K562 (cell line): ENCODE results near the gene ARHGAP32. TPM values are rescaled to one million over a fixed set of nuclear protein-coding genes. Genes with fewer than 3 reads are reported as not detected.

ENCODE experiments used
- ASH1L ChIP-seq: fragments of 450-650 bp; IDR thresholded peaks from 2 replicates; pipeline ENCODE4 v1.6.1; 2018; ENCODE audit warnings: borderline replicate concordance, mild to moderate bottlenecking, low read depth; ENCODE audit not compliant: partially characterized antibody
- RAD21 ChIP-seq, 2 experiments: fragments of 250-450 bp in 1 of 2; fragments of 450-650 bp in 1 of 2; sonication (Bioruptor Pico) in 1 of 2; formaldehyde crosslinking in 1 of 2; IDR thresholded peaks in 1 of 2; conservative IDR thresholded peaks in 1 of 2; 2 replicates each; pipeline versions ENCODE4 v1.4.0 to v1.8.0; 2020 to 2022; ENCODE audit warnings: mild to moderate bottlenecking in 2 of 2, moderate library complexity in 1 of 2
- ZNF224 ChIP-seq: sonication (generic); formaldehyde crosslinking; IDR thresholded peaks from 2 replicates; pipeline ENCODE4 v1.8.0; 2022; ENCODE audit warnings: mild to moderate bottlenecking, missing genetic modification reagents
- ZNF717 ChIP-seq: fragments of 250-450 bp; sonication (Bioruptor Pico); IDR thresholded peaks from 2 replicates; pipeline ENCODE4 v1.5.0; 2021
- polyA plus RNA-seq, 8 experiments: library from polyadenylated mRNA; depleted of rRNA in 4 of 8; stranded (reverse) in 5 of 8; unstranded in 3 of 8; fragments of >200 nt; fragmentation: Nextera tagmentation in 2 of 8; fragmentation: Illumina TruSeq in 1 of 8; extraction: Ambion mirVana in 2 of 8; extraction: Trizol in 1 of 8; gene quantifications; 2 replicates each; pipeline versions ENCODE4 v1.2.1 to v1.2.3, GENCODE V29; 2011 to 2014; ENCODE audit warnings: inconsistent platforms in 1 of 8, missing spikeins in 1 of 8
- total RNA-seq, 7 experiments: library from RNA; depleted of rRNA in 6 of 7; stranded (reverse); fragments of >200 nt in 6 of 7; fragmentation: Illumina TruSeq in 2 of 7; extraction: Trizol in 2 of 7; gene quantifications; 2 replicates each; pipeline versions ENCODE4 v1.2.1 to v1.2.3, GENCODE V29; 2011 to 2021; ENCODE audit warnings: low replicate concordance in 1 of 7
- TF ChIP-seq, protein P1 (sequence below), 2 experiments: fragments of 450-650 bp; formaldehyde crosslinking in 1 of 2; IDR thresholded peaks; 2 replicates each; pipeline versions ENCODE4 v1.4.0 to v1.6.1; 2014 to 2020; ENCODE audit warnings: mild to moderate bottlenecking in 2 of 2, borderline replicate concordance in 1 of 2, low read depth in 1 of 2
- TF ChIP-seq, protein P2 (sequence below), 2 experiments: fragments of 450-650 bp in 1 of 2; sonication (generic) in 1 of 2; formaldehyde crosslinking in 1 of 2; IDR thresholded peaks in 1 of 2; conservative IDR thresholded peaks in 1 of 2; 2 replicates each; pipeline versions ENCODE4 v1.6.1 to v1.8.1; 2016 to 2023; ENCODE audit warnings: mild to moderate bottlenecking in 2 of 2, moderate library complexity in 2 of 2, inconsistent platforms in 1 of 2, missing genetic modification reagents in 1 of 2
- TF ChIP-seq, protein P3 (sequence below), 3 experiments: IDR thresholded peaks in 2 of 3; conservative IDR thresholded peaks in 1 of 3; 2 replicates each; pipeline ENCODE4 v1.5.1; 2011 to 2012; ENCODE audit warnings: low read length in 3 of 3, mild to moderate bottlenecking in 3 of 3, control low read depth in 2 of 3, improper control_type of control experiment in 1 of 3, inconsistent platforms in 1 of 3, low read depth in 1 of 3, mixed read lengths in 1 of 3, moderate library complexity in 1 of 3; ENCODE audit not compliant: insufficient read depth in 2 of 3
- TF ChIP-seq, protein P4 (sequence below): sonication (generic); formaldehyde crosslinking; IDR thresholded peaks from 2 replicates; pipeline ENCODE4 v1.8.0; 2022; ENCODE audit warnings: mild to moderate bottlenecking, missing genetic modification reagents

ARHGAP32 gene
- total and polyA plus RNA-seq, 9 of the 15 experiments (the other 6 are each of a cell fraction or from before 2014, with no cell fraction given): 0.18 TPM; not detected in 8

DNA sequence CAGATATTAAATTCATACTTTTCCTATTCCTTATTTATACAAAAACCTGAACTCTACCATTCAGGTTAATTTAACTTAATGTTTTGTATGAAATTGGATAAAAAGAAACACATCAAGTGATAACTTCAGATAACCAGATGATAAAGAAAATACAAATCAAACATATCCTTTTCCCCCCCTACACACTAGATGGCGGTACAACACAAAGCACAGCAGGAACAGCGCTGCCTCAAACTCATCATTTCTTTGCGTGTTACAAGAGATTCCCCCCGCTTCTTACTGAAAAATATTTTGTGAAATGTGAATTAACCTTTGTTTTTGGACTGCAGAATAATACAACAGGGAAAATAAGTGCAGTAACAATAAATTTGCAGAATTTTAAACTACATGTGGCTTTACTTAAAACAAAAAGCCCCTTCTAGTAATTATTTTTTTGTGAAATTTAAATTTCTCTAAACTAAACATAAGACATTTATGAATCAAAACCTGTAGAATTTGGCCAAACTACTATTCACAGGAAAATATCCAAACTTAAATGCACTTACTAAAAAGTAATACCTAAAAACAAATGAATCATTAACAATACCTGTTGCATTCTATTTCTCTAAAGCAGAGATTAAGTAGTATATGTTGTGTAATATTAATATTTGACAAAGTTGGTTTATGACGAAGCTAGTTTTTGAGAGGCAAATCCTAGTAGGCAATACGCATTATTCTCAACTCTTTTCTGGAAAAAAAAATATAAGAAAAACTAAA lies 74.4 kb downstream of the ARHGAP32 start (continued):
- TF ChIP-seq, protein P1, sequence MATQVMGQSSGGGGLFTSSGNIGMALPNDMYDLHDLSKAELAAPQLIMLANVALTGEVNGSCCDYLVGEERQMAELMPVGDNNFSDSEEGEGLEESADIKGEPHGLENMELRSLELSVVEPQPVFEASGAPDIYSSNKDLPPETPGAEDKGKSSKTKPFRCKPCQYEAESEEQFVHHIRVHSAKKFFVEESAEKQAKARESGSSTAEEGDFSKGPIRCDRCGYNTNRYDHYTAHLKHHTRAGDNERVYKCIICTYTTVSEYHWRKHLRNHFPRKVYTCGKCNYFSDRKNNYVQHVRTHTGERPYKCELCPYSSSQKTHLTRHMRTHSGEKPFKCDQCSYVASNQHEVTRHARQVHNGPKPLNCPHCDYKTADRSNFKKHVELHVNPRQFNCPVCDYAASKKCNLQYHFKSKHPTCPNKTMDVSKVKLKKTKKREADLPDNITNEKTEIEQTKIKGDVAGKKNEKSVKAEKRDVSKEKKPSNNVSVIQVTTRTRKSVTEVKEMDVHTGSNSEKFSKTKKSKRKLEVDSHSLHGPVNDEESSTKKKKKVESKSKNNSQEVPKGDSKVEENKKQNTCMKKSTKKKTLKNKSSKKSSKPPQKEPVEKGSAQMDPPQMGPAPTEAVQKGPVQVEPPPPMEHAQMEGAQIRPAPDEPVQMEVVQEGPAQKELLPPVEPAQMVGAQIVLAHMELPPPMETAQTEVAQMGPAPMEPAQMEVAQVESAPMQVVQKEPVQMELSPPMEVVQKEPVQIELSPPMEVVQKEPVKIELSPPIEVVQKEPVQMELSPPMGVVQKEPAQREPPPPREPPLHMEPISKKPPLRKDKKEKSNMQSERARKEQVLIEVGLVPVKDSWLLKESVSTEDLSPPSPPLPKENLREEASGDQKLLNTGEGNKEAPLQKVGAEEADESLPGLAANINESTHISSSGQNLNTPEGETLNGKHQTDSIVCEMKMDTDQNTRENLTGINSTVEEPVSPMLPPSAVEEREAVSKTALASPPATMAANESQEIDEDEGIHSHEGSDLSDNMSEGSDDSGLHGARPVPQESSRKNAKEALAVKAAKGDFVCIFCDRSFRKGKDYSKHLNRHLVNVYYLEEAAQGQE (IDR thresholded peaks at IDR 0.05; ENCODE audit: borderline replicate concordance): peak; percentile 38; the same call in 1 of the 2 replicates
- TF ChIP-seq, protein P1 (CRISPR knock-in tag; IDR thresholded peaks at IDR 0.05; ENCODE audit: low read depth): no peak
- no peak for TF ChIP-seq ASH1L
- TF ChIP-seq ZNF224 (CRISPR knock-in tag): no peak
- peak; percentile 73 to 75 for TF ChIP-seq RAD21 (CRISPR knock-in tag; conservative IDR thresholded peaks at IDR 0.05 in 1 of 2, IDR thresholded peaks at IDR 0.05 in 1 of 2)
- TF ChIP-seq, protein P2, sequence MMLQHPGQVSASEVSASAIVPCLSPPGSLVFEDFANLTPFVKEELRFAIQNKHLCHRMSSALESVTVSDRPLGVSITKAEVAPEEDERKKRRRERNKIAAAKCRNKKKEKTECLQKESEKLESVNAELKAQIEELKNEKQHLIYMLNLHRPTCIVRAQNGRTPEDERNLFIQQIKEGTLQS (IDR thresholded peaks at IDR 0.05): no peak
- TF ChIP-seq, protein P2 (CRISPR knock-in tag; conservative IDR thresholded peaks at IDR 0.05): no peak
- TF ChIP-seq ZNF717: no peak
- TF ChIP-seq, protein P3, sequence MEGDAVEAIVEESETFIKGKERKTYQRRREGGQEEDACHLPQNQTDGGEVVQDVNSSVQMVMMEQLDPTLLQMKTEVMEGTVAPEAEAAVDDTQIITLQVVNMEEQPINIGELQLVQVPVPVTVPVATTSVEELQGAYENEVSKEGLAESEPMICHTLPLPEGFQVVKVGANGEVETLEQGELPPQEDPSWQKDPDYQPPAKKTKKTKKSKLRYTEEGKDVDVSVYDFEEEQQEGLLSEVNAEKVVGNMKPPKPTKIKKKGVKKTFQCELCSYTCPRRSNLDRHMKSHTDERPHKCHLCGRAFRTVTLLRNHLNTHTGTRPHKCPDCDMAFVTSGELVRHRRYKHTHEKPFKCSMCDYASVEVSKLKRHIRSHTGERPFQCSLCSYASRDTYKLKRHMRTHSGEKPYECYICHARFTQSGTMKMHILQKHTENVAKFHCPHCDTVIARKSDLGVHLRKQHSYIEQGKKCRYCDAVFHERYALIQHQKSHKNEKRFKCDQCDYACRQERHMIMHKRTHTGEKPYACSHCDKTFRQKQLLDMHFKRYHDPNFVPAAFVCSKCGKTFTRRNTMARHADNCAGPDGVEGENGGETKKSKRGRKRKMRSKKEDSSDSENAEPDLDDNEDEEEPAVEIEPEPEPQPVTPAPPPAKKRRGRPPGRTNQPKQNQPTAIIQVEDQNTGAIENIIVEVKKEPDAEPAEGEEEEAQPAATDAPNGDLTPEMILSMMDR (IDR thresholded peaks at IDR 0.05 in 2 of 3, conservative IDR thresholded peaks at IDR 0.05 in 1 of 3; ENCODE audit: insufficient read depth in 2 of 3, low read depth in 1 of 3, low read length in 3 of 3): peak; percentile 62 to 66 (median 63)
- TF ChIP-seq, protein P4, sequence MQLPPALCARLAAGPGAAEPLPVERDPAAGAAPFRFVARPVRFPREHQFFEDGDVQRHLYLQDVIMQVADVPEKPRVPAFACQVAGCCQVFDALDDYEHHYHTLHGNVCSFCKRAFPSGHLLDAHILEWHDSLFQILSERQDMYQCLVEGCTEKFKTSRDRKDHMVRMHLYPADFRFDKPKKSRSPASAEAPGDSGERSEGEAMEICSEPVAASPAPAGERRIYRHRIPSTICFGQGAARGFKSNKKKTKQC (CRISPR knock-in tag): no peak
